ENCODE measurements around the gene RXRB.
A peak's percentile ranks its signal among the peaks of the same experiment; 100 is the strongest.

The RXRB gene

GRCh38 chr6:33211666-33212422 is 11.4 kb upstream of the RXRB start:
- DNase-seq, result no peak

- DNase-seq, result no peak
These were observed 10.7 kb upstream of the RXRB start for GRCh38 chr6:33211136-33211535.

- DNase-seq, result no peak
These were observed 9.4 kb upstream of the RXRB start for GRCh38 chr6:33209856-33210255.

- DNase-seq, result peak; percentile 90 to 97 (median 96)
These were observed 7.9 kb upstream of the RXRB start, which contains the start of gene RING1 for GRCh38 chr6:33208091-33208967. RING1 (plus strand) TSS chr6:33208500; CDS start chr6:33208823, 323 bp downstream.

GRCh38 chr6:33207552-33208090 is 7.2 kb upstream of the RXRB start:
- DNase-seq, result peak; percentile 36 to 59 (median 37)

- DNase-seq, result peak in 2 of 3 donors; percentile 41 to 42
These were observed 6.5 kb upstream of the RXRB start for GRCh38 chr6:33206864-33207551.

GRCh38 chr6:33206027-33206863 is 5.8 kb upstream of the RXRB start:
- no peak for DNase-seq

- DNase-seq, result peak; percentile 35 to 51 (median 44)
These were observed 4.9 kb upstream of the RXRB start for GRCh38 chr6:33205191-33206026.

GRCh38 chr6:33204415-33205190 is 4.1 kb upstream of the RXRB start, which contains the start of gene HSD17B8:
HSD17B8 (plus strand) TSS chr6:33204655; CDS start chr6:33204669, 14 bp downstream.
- peak; percentile 91 to 96 (median 93) for DNase-seq

GRCh38 chr6:33204165-33204414 is 3.6 kb upstream of the RXRB start:
- no peak for DNase-seq

- no peak for DNase-seq
These were observed 3.1 kb upstream of the RXRB start for GRCh38 chr6:33203443-33204164.

GRCh38 chr6:33202799-33203198 is 2.3 kb upstream of the RXRB start:
- DNase-seq, result no peak

GRCh38 chr6:33201935-33202334 is 1.5 kb upstream of the RXRB start:
- no peak for DNase-seq

- DNase-seq, result peak; percentile 31 to 54 (median 42)
These were observed 681 bp upstream of the RXRB start for GRCh38 chr6:33201147-33201545.

- DNase-seq, result peak; percentile 81 to 94 (median 84)
These were observed 712 bp downstream of the RXRB start for GRCh38 chr6:33199687-33200218.

GRCh38 chr6:33198853-33199436 is 1.5 kb downstream of the RXRB start:
- DNase-seq, result no peak

- no peak for DNase-seq
These were observed 2.2 kb downstream of the RXRB start for GRCh38 chr6:33198159-33198852.

- DNase-seq, result peak; percentile 76 to 82 (median 76)
These were observed 2.9 kb downstream of the RXRB start for GRCh38 chr6:33197431-33198048.
